GM12878 (cell line): ENCODE results near the gene ROBO1. TPM values are rescaled to one million over a fixed set of nuclear protein-coding genes. Genes with fewer than 3 reads are reported as not detected.
A peak's percentile ranks its signal among the peaks of the same experiment; 100 is the strongest.

Source experiments
- ATAC-seq: fragments of 200-7000 bp; cut with Tn5 transposase; 3 replicates; pipeline ENCODE4 v1.9.1; 2020; ENCODE audit warnings: mild to moderate bottlenecking, moderate library complexity
- BruUV-seq: library from RNA; stranded (reverse); fragments of 400-500 nt; replicated peaks from 2 replicates; lab custom pipeline; 2021; lab: Mats Ljungman, UMichigan
- CTCF ChIA-PET: fragments of 300-600 bp; sonication (Branson Sonifier 250); formaldehyde crosslinking; extraction: SDS; loops from one replicate; lab custom pipeline; 2021; ENCODE audit warnings: inconsistent platforms; lab: Yijun Ruan, JAX
- POLR2A ChIA-PET: fragments of 350-600 bp; formaldehyde crosslinking; extraction: SDS; loops from one replicate; lab custom pipeline; 2021; ENCODE audit warnings: inconsistent platforms; lab: Charles Lee
- RAD21 ChIA-PET: fragments of 300-600 bp; sonication (Branson Sonifier 250); formaldehyde crosslinking; loops from one replicate; lab custom pipeline; 2023; ENCODE audit warnings: antibody characterized with exemption; ENCODE audit not compliant: unreplicated experiment; lab: Charles Lee
- SMC1A ChIA-PET: fragments of 300-600 bp; sonication (Branson Sonifier 250); formaldehyde crosslinking; loops from one replicate; lab custom pipeline; 2023; ENCODE audit not compliant: unreplicated experiment, uncharacterized antibody; lab: Charles Lee
- DNase-seq: peaks from one replicate; pipeline ENCODE4 v3.0.0-alpha.2; 2011; ENCODE audit warnings: low read depth, low spot score
- FAIRE-seq: peaks from 3 replicates; lab custom pipeline; 2011; peaks lifted over from hg19 to GRCh38; lab: Jason Lieb, UNC
- H2AFZ ChIP-seq: 2 replicates; pipeline ENCODE4 v1.6.0; 2011; ENCODE audit warnings: low read depth, low read length, control low read depth; ENCODE audit not compliant: control insufficient read depth
- H3K27ac ChIP-seq: 2 replicates; pipeline ENCODE4 v1.5.1; 2011; ENCODE audit warnings: control low read depth; ENCODE audit not compliant: control insufficient read depth, insufficient read depth
- H3K27me3 ChIP-seq, 2 experiments: replicated peaks in 1 of 2; 2 replicates each; pipeline versions ENCODE4 v1.6.0 to v1.6.1; 2011; ENCODE audit warnings: low read length in 1 of 2; ENCODE audit not compliant: control insufficient read depth in 2 of 2, insufficient read depth in 2 of 2
- H3K36me3 ChIP-seq, 2 experiments: 2 replicates each; pipeline ENCODE4 v1.5.1; 2011; ENCODE audit warnings: low read length in 1 of 2; ENCODE audit not compliant: control insufficient read depth in 2 of 2, insufficient read depth in 2 of 2
- H3K4me1 ChIP-seq: 2 replicates; pipeline ENCODE4 v1.6.1; 2011; ENCODE audit warnings: mild to moderate bottlenecking, low read length, moderate library complexity, mixed read lengths; ENCODE audit not compliant: control insufficient read depth, insufficient read depth
- H3K4me2 ChIP-seq: 2 replicates; pipeline ENCODE4 v1.6.0; 2011; ENCODE audit warnings: control low read depth; ENCODE audit not compliant: control insufficient read depth, insufficient read depth
- H3K4me3 ChIP-seq: fragments of 200-600 bp; sonication (generic); 2 replicates; pipeline ENCODE4 v1.5.1; 2016
- H3K79me2 ChIP-seq: 2 replicates; pipeline ENCODE4 v1.6.0; 2011; ENCODE audit warnings: low read length; ENCODE audit not compliant: control insufficient read depth, insufficient read depth
- H3K9ac ChIP-seq: 2 replicates; pipeline ENCODE4 v1.8.0; 2011; ENCODE audit warnings: low read length, control low read depth, mixed read lengths; ENCODE audit not compliant: control insufficient read depth, insufficient read depth
- H3K9me3 ChIP-seq: replicated peaks from 3 replicates; pipeline ENCODE4 v1.5.1; 2011; ENCODE audit warnings: mild to moderate bottlenecking, low read length; ENCODE audit not compliant: control insufficient read depth, insufficient read depth
- H4K20me1 ChIP-seq: 2 replicates; pipeline ENCODE4 v1.6.0; 2011; ENCODE audit not compliant: control insufficient read depth, insufficient read depth
- BCL11A ChIP-seq: IDR thresholded peaks from 2 replicates; pipeline ENCODE4 v1.6.1; 2011; ENCODE audit warnings: low read depth, low read length
- BHLHE40 ChIP-seq, 2 experiments: fragments of 450-650 bp in 1 of 2; IDR thresholded peaks; 2 replicates each; pipeline ENCODE4 v1.6.1; 2011 to 2017; ENCODE audit warnings: low read depth in 2 of 2, borderline replicate concordance in 1 of 2, improper control_type of control experiment in 1 of 2, low read length in 1 of 2, mild to moderate bottlenecking in 1 of 2
- CHD4 ChIP-seq: fragments of 200-600 bp; sonication (generic); IDR thresholded peaks from 2 replicates; pipeline ENCODE4 v1.6.1; 2016; ENCODE audit warnings: mild to moderate bottlenecking
- MYB ChIP-seq: fragments of 150-350 bp; IDR thresholded peaks from 2 replicates; pipeline ENCODE4 v1.6.1; 2014; ENCODE audit warnings: mild to moderate bottlenecking, low read depth, low read length, borderline replicate concordance
- POU2F2 ChIP-seq: IDR thresholded peaks from 3 replicates; pipeline ENCODE4 v1.6.1; 2011; ENCODE audit warnings: low read depth, mild to moderate bottlenecking, low read length, borderline replicate concordance
- RAD51 ChIP-seq: fragments of 450-650 bp; IDR thresholded peaks from 2 replicates; pipeline ENCODE4 v1.6.1; 2016; ENCODE audit warnings: moderate library complexity, mild to moderate bottlenecking, inconsistent platforms
- RCOR1 ChIP-seq: conservative IDR thresholded peaks from 2 replicates; pipeline ENCODE4 v1.6.1; 2012; ENCODE audit warnings: low read depth, low read length, improper control_type of control experiment
- RELA ChIP-seq: fragments of 450-650 bp; IDR thresholded peaks from 2 replicates; pipeline ENCODE4 v1.8.0; 2014; ENCODE audit warnings: borderline replicate concordance; ENCODE audit not compliant: partially characterized antibody
- TAF1 ChIP-seq: IDR thresholded peaks from 2 replicates; pipeline ENCODE4 v1.6.1; 2011; ENCODE audit warnings: mild to moderate bottlenecking, low read depth, low read length, borderline replicate concordance
- USF1 ChIP-seq: IDR thresholded peaks from 2 replicates; pipeline ENCODE4 v1.6.1; 2011; ENCODE audit warnings: borderline replicate concordance, low read depth, mild to moderate bottlenecking, moderate library complexity, mixed read lengths, low read length; ENCODE audit not compliant: insufficient read depth; ENCODE audit errors: extremely low read length
- ZNF274 ChIP-seq: IDR thresholded peaks from one replicate; pipeline ENCODE4 v1.8.0; 2011; ENCODE audit not compliant: insufficient read length, insufficient read depth
- ZNF384 ChIP-seq: IDR thresholded peaks from 2 replicates; pipeline ENCODE4 v1.6.1; 2012; ENCODE audit warnings: low read depth, mild to moderate bottlenecking, low read length, improper control_type of control experiment, borderline replicate concordance
- WGBS: methylation state at CpG from one replicate; pipeline ENCODE4 v1.1.6; 2016; ENCODE audit warnings: low lambda C conversion rate; ENCODE audit not compliant: insufficient replicate concordance, insufficient coverage; ENCODE audit errors: missing lambda C conversion rate; 5-methylcytosine and 5-hydroxymethylcytosine counted together
- in situ Hi-C: fragments of 300-500 bp; cut with MboI; formaldehyde crosslinking; loops from 9 replicates; pipeline ENCODE4 v1.14.3; 2018; ENCODE audit warnings: mixed read lengths
- intact Hi-C: fragments of 100-400 bp; cut with micrococcal nuclease; formaldehyde crosslinking; loops from one replicate; pipeline ENCODE4 v1.14.2; 2022; ENCODE audit not compliant: unreplicated experiment
- polyA plus RNA-seq, 11 experiments: library from polyadenylated mRNA; depleted of rRNA in 4 of 11; unstranded in 6 of 11; stranded (reverse) in 5 of 11; fragments of >200 nt; fragmentation: Nextera tagmentation in 4 of 11; fragmentation: Illumina TruSeq in 1 of 11; extraction: Ambion mirVana in 4 of 11; extraction: Trizol in 1 of 11; gene quantifications; 1 replicate in 1 of 11; 2 replicates in 10 of 11; pipeline versions ENCODE4 v1.2.1 to v1.2.3, GENCODE V29; 2011 to 2016; ENCODE audit warnings: inconsistent platforms in 2 of 11, missing spikeins in 2 of 11, low read depth in 1 of 11
- total RNA-seq, 4 experiments: library from RNA; depleted of rRNA in 3 of 4; stranded (reverse); fragments of >200 nt in 3 of 4; fragmentation: Illumina TruSeq in 1 of 4; extraction: Trizol in 1 of 4; gene quantifications; 2 replicates each; pipeline versions ENCODE4 v1.2.1 to v1.2.3, GENCODE V29; 2013 to 2021

Gene ROBO1
- total and polyA plus RNA-seq, 10 of the 15 experiments (the other 5 are each of a cell fraction or from before 2014, with no cell fraction given): 0.29 to 46.5 (median 1.2) TPM

- CTCF ChIA-PET: no interaction called here
- FAIRE-seq: no peak
- POLR2A ChIA-PET: no interaction called here
- DNase-seq: no peak
- intact Hi-C loops: no loop called here
- H3K27ac ChIP-seq: no peak overlapping the region
- H3K9me3 ChIP-seq: no peaks in the 10 kb centered on the region
- peak; percentile 21; the same call in 2 of the 3 replicates for ATAC-seq
- H3K4me3 ChIP-seq: no peak overlapping the region
- no peaks in the 10 kb centered on the region for H3K27me3 ChIP-seq
- RAD21 ChIA-PET: no interaction called here
- TF ChIP-seq MYB: no peak
- no peak for TF ChIP-seq BCL11A
- TF ChIP-seq ZNF384: no peak
- TF ChIP-seq ZNF274: no peak
- no peak for TF ChIP-seq RCOR1
- TF ChIP-seq BHLHE40 (IDR thresholded peaks at IDR 0.05; ENCODE audit: borderline replicate concordance in 1 of 2, low read depth in 2 of 2, low read length in 1 of 2): no peak
- no peak for TF ChIP-seq RAD51
- TF ChIP-seq RELA: no peak
- TF ChIP-seq TAF1: no peak
- TF ChIP-seq POU2F2: no peak
- TF ChIP-seq CHD4: no peak
- no peak for TF ChIP-seq USF1
- in situ Hi-C loops: no loop called here
- SMC1A ChIA-PET: no interaction called here
- WGBS: 0% methylated on average over 1 of the region's 1 CpG
- H3K4me1 ChIP-seq: no peaks in the 10 kb centered on the region
- H3K79me2 ChIP-seq: no peaks in the 10 kb centered on the region
- BruUV-seq: no TSS peak
- H2AFZ ChIP-seq: no peak overlapping the region
- no peak overlapping the region for H3K4me2 ChIP-seq
- no peaks in the 10 kb centered on the region for H3K36me3 ChIP-seq
- no peak overlapping the region for H3K9ac ChIP-seq
- H4K20me1 ChIP-seq: no peaks in the 10 kb centered on the region
Measured at GRCh38 chr3:79461129-79461792, 306.5 kb downstream of the ROBO1 start.
